Measurements from ENCODE around the gene RASSF3.

DNA sequence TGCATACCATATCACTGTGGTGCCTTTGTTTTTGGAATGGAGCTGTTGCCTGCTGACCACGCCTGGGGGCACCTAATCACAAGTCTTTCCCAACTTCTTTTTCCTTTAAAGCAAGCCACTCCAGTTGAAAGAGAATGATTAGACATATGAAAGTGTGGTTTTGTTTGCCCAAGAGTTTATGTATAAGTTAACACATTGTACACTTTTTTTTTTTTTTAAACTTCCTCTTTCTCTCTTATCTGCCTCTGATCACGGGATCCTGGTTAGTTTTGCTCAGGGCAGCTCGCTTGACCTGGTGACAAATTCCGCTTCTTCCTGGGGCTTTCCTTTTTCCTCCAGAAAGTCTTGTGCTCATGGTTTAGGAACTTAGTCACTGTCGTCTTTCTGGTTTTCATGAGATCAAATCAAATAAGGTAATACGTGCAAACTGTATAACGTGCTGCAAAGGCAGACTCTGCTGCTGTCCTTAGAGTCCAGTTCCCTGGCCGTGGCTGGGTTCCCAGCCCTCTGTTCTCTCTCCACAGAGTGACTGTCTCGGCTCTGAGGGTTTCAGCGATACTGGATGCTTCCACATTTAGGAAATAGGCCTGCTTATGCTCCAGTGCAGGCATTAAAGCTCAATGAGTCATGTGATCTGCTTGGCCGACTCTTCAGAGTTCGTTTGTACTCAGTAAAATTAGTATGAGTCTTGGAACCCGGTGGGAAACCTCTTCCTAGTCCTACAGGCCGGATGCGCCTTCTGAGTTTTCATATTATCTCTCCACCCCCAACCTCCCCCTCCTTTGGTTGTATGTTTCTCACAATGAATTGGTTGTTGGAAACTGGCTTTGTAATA lies 15.2 kb downstream of the RASSF3 start:
- no peak for TF ChIP-seq POLR2AphosphoS5 (IDR thresholded peaks at IDR 0.05)
- TF ChIP-seq POLR2A (IDR thresholded peaks at IDR 0.05) = no peak
- no peak for TF ChIP-seq EP300 (IDR thresholded peaks at IDR 0.05)
